ENCODE measurements around the gene OCIAD2.

DNA sequence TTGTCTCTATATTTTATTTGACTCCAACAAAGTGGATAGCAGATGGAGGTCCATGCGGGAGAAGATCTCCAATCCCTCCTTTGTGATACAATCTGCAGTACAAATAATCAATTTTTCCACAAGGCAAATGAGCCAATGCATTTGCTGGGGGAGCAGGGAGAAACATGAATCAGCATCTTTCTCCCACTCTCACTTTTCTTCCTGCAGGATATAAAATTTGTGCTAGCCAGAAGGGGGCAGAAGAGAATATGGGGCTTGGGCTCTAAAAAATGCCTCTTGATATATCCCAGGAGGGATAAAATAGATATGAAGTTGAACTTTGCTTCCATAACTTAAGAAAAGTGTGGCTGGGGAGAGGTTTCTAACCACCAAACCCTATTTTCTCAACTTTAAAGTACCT, 41.2 kb upstream of the OCIAD2 start:
- TF ChIP-seq, protein P1, sequence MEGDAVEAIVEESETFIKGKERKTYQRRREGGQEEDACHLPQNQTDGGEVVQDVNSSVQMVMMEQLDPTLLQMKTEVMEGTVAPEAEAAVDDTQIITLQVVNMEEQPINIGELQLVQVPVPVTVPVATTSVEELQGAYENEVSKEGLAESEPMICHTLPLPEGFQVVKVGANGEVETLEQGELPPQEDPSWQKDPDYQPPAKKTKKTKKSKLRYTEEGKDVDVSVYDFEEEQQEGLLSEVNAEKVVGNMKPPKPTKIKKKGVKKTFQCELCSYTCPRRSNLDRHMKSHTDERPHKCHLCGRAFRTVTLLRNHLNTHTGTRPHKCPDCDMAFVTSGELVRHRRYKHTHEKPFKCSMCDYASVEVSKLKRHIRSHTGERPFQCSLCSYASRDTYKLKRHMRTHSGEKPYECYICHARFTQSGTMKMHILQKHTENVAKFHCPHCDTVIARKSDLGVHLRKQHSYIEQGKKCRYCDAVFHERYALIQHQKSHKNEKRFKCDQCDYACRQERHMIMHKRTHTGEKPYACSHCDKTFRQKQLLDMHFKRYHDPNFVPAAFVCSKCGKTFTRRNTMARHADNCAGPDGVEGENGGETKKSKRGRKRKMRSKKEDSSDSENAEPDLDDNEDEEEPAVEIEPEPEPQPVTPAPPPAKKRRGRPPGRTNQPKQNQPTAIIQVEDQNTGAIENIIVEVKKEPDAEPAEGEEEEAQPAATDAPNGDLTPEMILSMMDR (conservative IDR thresholded peaks at IDR 0.05): no peak
- no peak for TF ChIP-seq EZH2 (IDR thresholded peaks at IDR 0.05; ENCODE audit: low read depth)

Measured in PC-9 (cell line).